Measurements from ENCODE around the gene MED17.
"Not testable (repeated sequence)": the region's sequence is repeated elsewhere in the genome, so short reads cannot be mapped to it uniquely, and the experiment has no call there.

MED17 gene

DNA sequence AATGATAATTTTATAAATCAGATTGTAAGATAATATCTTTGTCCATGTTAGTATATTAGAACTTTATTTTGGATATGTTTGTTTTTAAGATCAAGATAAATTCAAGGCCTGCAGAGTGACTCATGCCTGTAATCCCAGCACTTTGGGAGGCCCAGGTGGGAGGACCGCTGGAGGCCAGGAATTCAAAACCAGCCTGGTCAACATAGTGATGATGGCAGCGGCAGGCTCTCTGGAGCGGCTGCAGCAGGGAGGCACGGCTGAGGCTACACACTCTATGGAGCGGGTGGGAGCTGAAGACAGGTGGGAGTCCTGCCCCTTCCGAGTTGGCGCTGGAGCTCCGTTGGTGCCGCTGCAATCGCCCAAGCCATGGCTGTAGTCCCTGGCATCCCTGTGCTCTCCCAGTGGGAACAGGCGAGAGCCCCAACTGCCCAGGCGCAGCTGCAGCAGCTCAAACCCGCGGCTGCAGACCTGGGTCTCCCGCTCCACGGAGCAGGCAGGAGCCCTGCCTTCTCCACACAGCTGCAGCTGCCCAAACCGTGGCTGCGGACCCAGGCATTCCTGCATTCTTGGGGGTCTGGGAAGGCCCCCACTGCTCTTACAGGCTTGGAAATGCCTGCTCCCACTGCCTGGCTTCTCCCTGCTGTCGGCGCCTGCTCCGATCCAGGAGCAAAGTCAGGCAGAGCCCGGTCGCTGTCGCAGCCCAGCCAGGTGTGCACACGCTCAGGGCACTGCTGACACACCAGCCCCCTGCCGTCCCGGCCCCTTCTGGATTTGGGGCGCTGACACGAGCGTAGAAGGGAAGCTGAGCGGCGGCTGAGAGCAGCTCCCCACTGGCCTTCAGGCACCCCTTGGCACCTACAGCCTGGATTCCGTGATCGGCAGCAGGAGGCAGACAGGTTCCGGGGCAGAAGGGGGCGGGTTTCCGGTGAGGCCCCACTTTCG is 25.9 kb upstream of the MED17 start:
- no peak for DNase-seq

GRCh38 chr11:93759123-93759522 is 25.0 kb upstream of the MED17 start:
- DNase-seq = not testable (repeated sequence)

DNA sequence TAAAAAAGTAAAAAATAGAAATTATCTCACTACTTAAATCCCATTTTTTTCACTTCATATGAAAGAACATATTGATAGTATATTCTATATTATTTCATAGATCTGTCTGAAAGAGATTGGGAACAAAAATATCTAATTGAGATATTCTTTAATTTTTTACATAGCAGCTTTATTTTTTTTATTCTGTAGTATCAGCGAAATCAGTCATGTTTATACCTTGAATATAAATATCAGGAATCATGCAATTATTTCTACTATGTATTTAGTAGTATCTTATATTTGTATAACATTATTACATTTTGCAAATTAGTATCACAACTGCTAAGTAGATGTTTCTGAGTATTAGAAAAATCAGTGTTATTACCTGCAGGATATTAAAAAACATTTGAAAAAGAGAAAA is 22.2 kb upstream of the MED17 start:
- DNase-seq = no peak

DNA sequence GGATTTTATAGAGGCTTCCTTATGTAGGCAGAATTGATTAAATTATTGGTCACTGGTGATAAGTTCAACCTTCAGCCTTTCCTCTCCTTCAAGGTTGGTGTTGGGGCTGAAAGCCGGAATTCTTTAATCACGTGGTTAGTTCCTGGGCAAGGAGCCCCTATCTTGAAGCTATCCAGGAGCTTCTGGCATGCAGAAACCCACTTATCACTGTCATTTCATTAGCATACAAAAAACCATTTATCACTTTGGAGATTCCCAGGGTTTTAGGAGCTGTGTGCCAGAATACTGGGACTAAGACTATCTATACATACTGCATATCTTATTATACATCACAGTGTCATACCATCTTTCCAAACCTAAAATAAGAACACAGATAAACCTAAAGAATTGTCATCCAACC is 18.5 kb upstream of the MED17 start:
- no peak for DNase-seq

GRCh38 chr11:93766504-93766903 is 17.6 kb upstream of the MED17 start:
- no peak for DNase-seq

DNA sequence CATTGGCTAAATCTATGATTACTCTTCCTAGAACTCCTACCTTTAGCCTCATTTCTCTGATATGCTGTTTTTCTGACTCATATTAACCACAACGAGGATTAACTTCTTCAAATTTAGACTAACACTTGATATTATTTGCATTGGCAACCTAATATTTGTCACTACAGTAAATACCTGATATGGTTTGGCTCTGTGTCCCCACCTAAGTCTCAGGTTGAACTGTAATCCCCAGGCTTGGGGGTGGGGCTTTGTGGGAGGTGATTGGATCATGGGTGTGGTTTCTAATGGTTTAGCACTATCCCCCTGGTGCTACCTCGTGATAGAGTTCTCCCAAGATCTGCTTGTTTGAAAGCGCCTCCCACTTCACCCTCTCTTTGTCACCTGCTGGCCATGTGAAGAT is 17.1 kb upstream of the MED17 start:
- DNase-seq = no peak

- no peak for DNase-seq
Measured at GRCh38 chr11:93770160-93770559, 13.9 kb upstream of the MED17 start.

DNA sequence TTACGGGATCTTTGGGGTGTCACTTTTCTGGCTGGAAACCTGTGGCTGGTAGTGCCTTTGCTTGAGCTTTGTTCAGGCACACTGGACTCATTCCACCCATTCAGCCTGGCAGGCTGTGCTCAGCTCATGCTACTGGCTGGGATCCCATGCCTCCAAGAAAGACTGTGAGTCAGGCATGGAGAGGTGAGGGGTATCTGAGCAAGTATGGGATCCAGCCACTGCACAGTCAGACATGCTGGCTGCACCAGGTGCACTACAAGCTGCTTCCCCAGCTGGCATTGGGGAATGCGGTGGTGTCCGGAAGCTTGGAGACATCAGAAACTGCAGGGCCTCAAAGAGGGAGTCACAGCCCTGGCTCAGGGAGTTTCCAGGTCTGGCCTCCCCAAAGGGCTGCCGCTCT is 12.0 kb upstream of the MED17 start:
- no peak for DNase-seq

- no peak for DNase-seq
Measured at GRCh38 chr11:93773045-93773477, 11.0 kb upstream of the MED17 start.

- DNase-seq = no peak
Measured at GRCh38 chr11:93773601-93774200, 10.4 kb upstream of the MED17 start.

- DNase-seq = not testable (repeated sequence)
Measured at GRCh38 chr11:93774560-93774959, 9.5 kb upstream of the MED17 start.

DNA sequence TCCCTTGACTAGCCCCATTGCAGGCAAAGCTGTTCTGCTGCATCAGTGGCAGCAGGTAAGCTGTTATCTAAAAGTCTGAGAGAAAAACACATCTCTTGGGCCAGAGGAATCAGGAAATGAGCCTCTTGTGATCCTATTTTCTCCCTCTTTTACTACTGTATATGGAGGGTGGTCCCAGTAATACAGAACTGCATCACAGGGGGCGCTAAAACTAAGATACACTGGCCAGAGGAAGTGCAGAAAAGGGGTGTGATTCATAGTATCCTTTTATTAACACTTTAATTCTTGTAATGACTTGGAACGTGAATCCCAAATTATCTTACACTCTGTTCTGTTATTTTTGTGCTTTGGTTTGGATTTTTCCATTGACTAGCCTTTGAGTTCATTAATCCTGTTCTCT is 8.8 kb upstream of the MED17 start:
- DNase-seq = no peak

GRCh38 chr11:93783362-93783761 is 720 bp upstream of the MED17 start:
- no peak for DNase-seq

DNA sequence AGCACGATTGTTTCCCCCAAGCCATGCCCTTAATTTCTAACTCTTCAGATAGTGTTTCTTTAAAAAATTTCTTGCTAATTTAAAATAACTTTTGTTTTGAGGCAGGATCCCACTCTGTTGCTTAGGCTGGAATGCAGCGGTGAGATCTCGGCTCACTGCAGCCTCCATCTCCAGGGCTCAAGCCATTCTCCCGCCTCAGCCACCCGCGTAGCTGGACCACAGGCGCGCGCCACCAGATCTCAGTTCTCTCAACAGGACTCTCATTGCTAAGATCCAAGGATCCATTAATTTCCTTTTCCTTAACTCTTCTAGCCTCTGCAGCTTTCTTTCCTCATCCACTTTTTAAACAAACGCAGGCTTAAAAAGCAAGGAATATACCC is 327 bp upstream of the MED17 start:
- no peak for DNase-seq

GRCh38 chr11:93784935-93785360 is 866 bp downstream of the MED17 start:
- no peak for DNase-seq

- DNase-seq = no peak
Measured at GRCh38 chr11:93791493-93791892, 7.4 kb downstream of the MED17 start.

GRCh38 chr11:93796441-93797231 is 12.6 kb downstream of the MED17 start:
- no peak for DNase-seq

DNA sequence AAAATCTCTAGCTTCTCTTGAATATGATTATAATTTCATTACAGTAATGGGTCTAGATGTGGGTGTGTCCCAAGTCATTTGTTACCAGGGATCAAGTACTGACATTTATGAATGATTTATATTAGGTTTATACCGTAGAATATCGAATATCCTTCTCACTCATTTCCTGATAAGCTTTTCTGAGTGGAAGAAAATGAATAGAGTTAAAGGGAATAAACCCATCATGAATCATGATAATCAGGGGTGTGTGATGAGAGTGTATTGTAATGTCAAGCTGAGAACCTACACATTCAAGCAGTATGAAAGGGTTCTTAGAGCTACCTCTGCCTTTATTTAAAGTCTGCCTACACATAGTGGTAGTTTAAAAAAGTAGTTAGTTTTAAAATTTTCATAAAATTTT is 17.3 kb downstream of the MED17 start:
- DNase-seq = no peak

- DNase-seq = no peak
Measured at GRCh38 chr11:93804879-93805278, 20.8 kb downstream of the MED17 start.

DNA sequence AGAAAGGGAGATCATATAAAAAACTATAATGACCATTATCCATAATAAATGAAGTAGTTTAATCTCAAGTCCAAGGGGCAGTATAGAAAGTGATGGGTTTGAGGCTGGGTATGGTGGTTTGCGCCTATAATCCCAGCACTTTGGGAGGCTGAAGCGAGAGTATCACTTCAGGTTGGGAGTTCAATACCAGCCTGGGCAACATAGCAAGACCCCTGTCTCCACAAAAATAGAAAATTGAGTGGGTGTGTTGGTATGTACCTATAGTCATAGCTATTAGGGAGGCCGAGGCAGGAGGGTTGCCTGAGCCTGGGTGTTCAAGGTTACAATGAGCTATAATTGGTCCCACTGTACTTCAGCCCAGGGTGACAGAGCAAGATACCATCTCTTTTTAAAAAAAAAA is 23.9 kb downstream of the MED17 start:
- DNase-seq = no peak

- DNase-seq = no peak
Measured at GRCh38 chr11:93813974-93814373, 29.9 kb downstream of the MED17 start.

DNA sequence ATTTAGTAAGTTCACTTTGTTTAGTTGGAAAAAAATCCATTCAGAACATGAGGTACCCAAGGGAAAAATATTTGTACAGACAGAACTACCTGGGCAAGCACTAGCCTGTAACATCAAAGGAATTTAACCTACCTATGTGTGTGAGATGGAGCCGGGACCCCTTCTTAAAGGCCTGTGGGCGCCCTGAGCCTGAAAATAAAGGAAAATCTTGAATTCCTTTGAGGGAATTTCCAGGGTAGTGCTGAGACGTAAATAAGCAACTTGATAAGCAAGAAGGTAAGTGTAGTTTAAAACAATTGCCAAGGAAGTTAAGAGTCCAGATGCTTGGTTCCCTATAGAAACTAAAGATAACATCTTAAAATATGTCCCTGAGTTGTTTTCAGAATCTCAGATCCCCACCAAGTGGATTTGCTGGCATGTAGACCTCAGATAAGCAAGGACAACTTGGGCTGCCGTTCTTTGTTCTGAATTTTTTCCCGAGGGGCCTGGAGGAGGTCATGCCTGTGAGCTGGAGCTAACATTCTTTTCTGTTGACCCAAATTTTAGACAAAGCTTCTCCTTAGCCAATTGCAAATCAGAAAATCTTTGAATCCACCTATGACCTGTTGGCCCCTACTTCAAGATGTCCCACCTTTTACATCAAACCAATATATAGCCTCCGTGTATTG is 31.0 kb downstream of the MED17 start:
- peak; percentile 33 for DNase-seq
